SW 1271 (cell line): Measurements from ENCODE around the gene MCOLN1.
A peak's percentile ranks its signal among the peaks of the same experiment; 100 is the strongest.

Experiments used
- DNase-seq, 2 experiments: peaks; one replicate each; lab custom pipeline; 2025; lab: John Stamatoyannopoulos, UW

MCOLN1 gene

GRCh38 chr19:7522072-7522922 lies at the start of gene MCOLN1:
Gene MCOLN1, plus strand, starts transcription at chr19:7522624. Its CDS starts 127 bp downstream, at chr19:7522751.
- peak; percentile 90 to 95 for DNase-seq

DNA sequence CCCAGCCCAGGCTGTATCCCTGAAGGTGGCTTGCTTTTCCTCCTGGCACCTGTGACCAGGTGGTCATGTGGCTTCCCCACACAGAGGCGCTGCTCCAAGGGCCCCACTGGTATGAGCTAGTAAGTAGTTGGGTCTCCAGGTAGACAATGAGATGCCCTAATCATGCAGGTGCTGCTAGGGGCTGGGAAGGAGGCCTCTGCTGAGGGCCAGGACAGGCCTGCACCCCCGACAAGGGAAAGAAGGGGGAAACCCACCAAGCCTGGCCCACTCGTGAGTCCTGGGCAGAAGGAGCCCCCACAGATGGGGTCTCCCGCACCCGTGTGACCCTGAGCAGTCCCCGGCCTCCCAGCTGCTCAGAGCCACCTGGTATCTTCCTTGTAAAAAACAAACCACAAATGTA lies 46.8 kb upstream of the MCOLN1 start:
- DNase-seq, result no peak

DNA sequence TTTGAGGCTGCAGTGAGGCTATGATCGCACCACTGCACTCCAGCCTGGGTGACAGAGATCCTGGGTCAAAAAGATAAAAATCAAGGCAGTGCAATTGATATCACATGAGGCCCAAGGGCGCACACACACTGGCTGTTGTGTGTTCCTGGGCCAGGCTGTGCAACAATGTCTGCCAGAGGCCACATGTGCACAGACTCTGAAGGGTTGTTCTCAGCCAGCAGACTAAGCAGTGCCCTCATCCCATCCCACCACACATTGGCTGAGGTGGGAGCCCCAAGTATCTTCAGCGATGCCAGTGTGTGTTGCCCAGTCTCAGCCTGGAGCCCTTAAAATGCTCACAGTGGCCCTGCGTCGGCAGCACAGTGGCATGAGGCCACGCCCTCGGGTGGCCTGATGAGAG lies 46.2 kb upstream of the MCOLN1 start:
- DNase-seq, result no peak

DNA sequence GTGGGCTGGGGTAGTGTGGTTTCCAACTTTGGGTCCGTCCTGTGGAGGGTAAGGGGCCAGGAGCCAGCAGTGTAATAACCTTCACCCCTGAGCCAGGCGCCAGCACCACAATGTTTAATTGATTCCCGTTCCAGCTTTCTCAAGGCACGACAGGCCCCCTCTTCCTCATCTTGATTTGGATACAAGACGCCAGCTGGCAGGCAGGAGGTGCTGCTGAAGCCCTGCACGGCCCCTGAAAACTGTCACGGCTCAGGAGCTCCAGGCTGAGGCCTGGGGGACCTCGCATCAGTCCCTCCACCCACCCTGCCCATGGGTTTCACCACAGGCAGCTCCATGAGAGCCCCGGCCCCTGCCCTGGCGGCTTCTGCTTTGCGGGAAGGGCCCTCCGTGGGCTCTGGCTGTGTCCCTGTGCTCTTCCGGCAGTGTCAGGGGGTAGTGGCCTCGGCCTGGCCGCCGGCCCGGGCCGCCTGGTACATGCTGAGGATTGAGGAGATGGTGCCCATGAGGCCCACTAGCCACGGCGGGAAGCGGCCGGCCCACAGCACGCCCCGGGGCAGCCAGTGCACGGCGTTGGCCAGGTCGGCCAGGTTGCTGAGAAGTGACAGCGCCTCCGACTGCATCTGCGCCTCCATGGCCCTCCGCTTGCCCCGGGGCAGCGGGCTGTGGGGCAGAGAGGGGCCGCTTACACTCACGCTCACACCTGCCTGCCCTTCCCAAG lies 45.5 kb upstream of the MCOLN1 start:
- DNase-seq, result no peak

DNA sequence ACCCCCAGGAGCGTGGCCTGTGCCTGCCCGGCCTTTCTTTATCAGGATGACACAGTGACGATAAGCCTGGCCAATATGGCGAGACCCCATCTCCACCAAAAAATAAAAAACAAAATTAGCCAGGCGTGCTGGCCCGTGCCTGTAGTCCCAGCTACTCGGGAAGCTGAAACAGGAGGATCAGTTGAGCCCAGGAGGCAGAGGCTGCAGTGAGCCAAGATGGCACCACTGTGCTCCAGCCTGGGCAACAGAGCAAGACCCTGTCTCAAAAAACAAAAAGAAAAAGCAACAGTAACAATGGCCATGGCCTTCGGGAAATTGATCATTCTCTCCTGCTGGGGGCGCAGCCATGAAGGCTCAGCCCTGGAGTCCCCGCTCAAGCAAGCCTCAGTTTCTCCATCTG lies 44.7 kb upstream of the MCOLN1 start:
- DNase-seq, result no peak

- no peak for DNase-seq
Observed at GRCh38 chr19:7478173-7478842, 44.1 kb upstream of the MCOLN1 start.

DNA sequence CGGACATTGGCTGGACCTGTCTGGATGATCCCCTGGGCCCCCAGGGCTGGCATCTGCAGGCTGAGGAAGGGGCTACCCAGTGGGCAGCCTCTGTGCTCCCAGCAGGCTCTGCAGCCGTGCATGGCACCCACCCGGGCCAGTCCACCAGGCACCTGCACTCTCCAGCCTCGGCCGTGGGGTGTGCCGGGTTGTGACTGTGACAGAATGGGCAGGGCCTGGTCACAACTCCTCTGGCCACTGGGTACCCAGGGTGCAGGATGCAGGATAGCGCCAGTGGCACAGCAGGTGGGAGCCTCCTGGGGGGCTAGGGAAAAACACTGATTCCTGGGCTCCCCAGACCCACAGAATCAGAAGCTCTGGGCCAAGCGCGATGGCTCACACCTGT lies 43.6 kb upstream of the MCOLN1 start:
- DNase-seq, result no peak

DNA sequence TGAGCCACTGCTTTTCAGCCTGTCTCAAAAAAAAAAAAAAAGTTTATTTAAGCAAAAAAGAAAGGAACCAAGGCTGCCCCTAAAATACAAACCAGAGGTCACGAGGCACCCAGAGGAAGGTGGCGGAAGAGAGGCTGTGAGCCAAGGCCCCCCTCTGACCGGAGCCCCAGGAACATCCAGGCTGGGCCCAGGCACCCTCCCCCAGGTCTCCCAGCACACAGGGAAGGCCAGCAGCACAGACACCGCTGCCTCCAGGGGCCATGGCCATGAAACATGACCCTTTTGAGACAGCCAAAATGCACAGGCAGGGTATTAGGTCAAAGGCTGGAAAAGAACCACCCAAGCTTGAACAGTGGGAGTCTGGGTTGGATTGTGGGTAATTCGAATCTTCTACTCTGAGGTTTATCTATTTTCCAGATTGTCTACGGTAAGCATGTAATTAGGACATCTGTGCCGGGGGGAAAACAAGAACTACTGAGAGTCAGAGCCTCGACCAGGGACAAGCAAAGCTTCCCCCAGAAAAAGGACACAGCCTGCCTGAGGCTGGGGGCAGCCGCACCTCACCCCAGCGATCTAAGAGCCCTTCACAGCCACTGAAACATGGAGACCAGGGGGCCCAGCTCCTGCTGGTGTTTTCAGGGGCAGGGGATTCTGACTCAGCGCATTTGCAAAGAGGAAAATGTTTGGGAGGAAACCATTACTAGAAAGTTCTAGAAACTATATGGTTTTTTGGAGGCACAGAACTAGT lies 42.0 kb upstream of the MCOLN1 start:
- no peak for DNase-seq

DNA sequence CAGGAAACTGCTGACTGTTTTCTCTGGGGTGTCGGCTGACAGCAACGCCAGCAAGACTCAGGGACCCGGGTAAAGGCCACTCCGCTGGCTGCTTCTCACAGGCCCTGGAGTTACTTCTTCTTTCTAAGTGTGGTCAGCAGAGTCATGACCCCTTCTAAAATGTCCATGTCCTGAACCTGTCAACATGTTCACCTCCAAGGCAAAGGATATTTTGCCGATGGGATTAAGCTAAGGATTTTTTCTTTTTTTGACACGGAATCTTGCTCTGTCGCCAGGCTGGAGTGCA lies 41.5 kb upstream of the MCOLN1 start:
- DNase-seq, result no peak

- DNase-seq, result no peak
Observed at GRCh38 chr19:7482584-7483439, 39.6 kb upstream of the MCOLN1 start.

DNA sequence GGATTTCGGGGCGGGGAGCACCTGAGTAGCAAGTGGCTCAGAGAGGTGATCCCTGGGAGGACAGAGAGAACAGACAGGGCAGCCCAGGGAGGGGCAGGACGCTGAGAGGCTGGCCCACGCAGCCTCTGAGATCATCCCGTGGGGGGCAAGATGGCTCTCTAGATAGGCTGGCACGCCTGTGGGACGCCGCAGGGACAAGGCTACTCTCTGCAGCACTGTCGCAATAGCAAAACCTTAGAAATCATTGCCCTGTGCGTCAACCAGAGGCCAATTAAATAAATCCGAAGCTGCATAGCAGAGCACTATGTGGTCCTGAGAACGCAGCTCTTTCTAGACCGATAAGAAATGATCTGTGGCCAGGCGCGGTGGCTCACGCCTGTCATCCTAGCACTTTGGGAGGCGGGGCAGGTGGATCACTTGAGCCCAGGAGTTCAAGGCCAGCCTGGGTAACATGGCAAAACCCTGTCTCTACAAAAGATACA lies 38.7 kb upstream of the MCOLN1 start:
- no peak for DNase-seq

- DNase-seq, result no peak
Observed at GRCh38 chr19:7486923-7487322, 35.5 kb upstream of the MCOLN1 start.

DNA sequence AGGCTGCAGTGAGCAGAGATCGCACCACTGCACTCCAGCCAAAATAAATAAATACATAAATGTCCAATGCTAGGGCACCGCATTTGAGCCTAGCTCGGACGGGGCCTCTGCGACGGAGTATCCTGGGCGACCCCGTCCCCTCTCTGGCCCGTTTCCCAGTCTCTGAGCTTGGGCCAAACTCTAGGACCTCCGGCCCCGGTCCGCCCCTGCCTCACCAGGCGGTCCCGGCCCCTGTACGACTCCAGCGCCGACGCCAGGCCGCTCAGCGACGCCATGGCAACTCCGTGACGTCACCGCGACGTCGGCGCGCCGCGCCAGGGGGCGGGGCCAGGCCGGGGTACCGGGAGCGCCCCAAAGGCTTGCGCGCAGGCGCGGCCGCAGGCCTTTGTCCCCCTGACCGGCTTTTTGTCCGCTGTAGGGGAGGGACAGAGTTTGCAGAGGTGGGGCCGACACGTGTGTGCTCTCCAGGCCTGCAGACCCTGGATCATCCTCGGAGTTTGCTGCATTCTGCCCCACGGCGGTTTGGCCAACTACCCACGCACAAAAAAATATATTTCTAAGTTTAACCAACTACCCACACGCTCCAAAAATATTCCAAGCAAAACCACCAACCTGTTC lies 33.6 kb upstream of the MCOLN1 start, which contains the start of gene PEX11G:
Gene PEX11G (minus strand): TSS at position 300 of the 618 bp plus-strand sequence. CDS start 25 bp downstream, at position 275.
- DNase-seq, result peak; percentile 62 to 83

GRCh38 chr19:7489609-7490044 lies 32.8 kb upstream of the MCOLN1 start:
- no peak for DNase-seq

DNA sequence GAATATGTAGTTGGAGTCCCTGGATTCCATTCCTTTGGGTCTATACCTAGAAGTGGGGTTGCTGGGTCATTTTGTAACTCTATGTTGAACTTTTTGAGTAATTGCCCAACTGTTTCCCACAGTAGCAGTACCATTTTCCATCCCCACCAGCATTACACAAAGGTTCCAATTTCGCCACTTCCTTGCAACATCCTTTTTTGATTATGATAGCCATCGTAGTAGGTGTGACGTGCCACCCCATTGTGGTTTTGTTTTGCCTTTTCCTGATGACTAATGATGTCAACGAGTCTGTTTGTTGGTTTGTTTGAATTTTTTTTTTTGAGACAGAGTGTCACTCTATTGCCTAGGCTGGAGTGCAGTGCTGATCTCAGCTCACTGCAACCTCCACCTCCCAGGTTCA lies 30.3 kb upstream of the MCOLN1 start:
- no peak for DNase-seq

GRCh38 chr19:7492558-7492957 lies 29.9 kb upstream of the MCOLN1 start:
- DNase-seq, result no peak

DNA sequence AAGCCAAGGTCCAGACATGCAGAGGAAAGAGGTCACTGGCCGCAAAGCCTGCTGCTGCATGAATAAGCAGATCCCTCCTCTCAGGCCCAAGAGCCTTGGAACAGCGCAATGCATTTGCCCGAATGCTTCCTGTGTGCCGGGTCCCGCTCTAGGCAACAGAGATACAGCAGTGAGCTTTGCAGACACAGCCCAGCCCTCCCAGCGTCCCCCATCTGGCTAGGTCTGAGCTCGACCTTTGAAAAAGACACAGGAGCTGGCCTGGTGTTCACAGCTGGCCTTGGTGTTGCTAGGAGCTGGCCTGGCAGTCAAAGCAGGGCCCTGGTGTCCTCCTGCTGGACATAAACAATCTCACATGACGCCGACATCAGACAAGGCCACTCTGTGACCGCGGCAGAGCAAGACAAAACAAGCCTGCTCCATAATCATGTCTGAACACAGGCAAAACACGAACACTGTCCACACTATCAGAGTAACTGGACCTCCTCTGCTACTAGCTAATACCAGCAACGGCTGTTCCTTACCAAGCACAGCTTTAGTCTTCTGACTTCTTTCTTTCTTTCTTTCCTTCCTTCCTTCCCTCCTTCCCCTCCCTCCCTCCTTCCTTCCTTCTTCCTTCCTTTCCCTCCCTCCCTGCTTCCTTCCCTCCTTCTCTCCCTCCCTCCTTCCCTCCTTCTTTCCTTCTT lies 27.9 kb upstream of the MCOLN1 start:
- DNase-seq, result no peak

- no peak for DNase-seq
Observed at GRCh38 chr19:7497292-7497691, 25.1 kb upstream of the MCOLN1 start.

GRCh38 chr19:7500811-7501450 lies 21.5 kb upstream of the MCOLN1 start:
- peak in 1 of 2 experiments; percentile 27 for DNase-seq
